ENCODE measurements around the gene GNB1L. TPM values are rescaled to one million over a fixed set of nuclear protein-coding genes. Genes with fewer than 3 reads are reported as not detected.
A peak's percentile ranks its signal among the peaks of the same experiment; 100 is the strongest.

Gene GNB1L
- total RNA-seq, 2 experiments from 2014 or later, result 7.4 to 8.7 TPM

- H3K9me3 Mint-ChIP-seq, result no peaks in the 10 kb centered on the region
- H3K27ac Mint-ChIP-seq, result no peak overlapping the region
- no peak overlapping the region for H3K4me3 Mint-ChIP-seq
- H3K36me3 Mint-ChIP-seq (ENCODE audit: low read depth), result no peaks in the 10 kb centered on the region
- peaks cover 40% of the 10 kb centered on the region for H3K27me3 Mint-ChIP-seq
- POLR2A ChIA-PET, result no interaction called here
- peaks cover 7% of the 10 kb centered on the region for H3K4me1 Mint-ChIP-seq
- CTCF ChIA-PET, result no interaction called here
- no peak for DNase-seq
Measured at GRCh38 chr22:19770349-19771220, 84.1 kb downstream of the GNB1L start.

- Mint-ChIP-seq H3K27me3 (peaks cover 52% of the 10 kb centered on the region), H3K27ac (no peak overlapping the region), H3K4me1 (peaks cover 12% of the 10 kb centered on the region), H3K4me3 (no peak overlapping the region), H3K36me3 (ENCODE audit: low read depth) (no peaks in the 10 kb centered on the region), H3K9me3 (no peaks in the 10 kb centered on the region)
- DNase-seq, result no peak
- ChIA-PET POLR2A (no interaction called here), CTCF (interaction anchor here (1.0 kb wide), 1 partner anchor 38 kb away, joined by 3 read pairs; no protein-coding TSS in a partner anchor)
Measured at GRCh38 chr22:19769393-19769715, 85.3 kb downstream of the GNB1L start.

GRCh38 chr22:19767427-19768341, 87.0 kb downstream of the GNB1L start:
- Mint-ChIP-seq H3K27ac (no peak overlapping the region), H3K9me3 (no peaks in the 10 kb centered on the region), H3K4me3 (peak overlapping the region; percentile 35), H3K27me3 (peaks cover 55% of the 10 kb centered on the region), H3K4me1 (peaks cover 12% of the 10 kb centered on the region), H3K36me3 (ENCODE audit: low read depth) (no peaks in the 10 kb centered on the region)
- DNase-seq, result no peak
- ChIA-PET CTCF (interaction anchor here (0.8 kb wide), 1 partner anchor 37 kb away, joined by 3 read pairs; no protein-coding TSS in a partner anchor), POLR2A (no interaction called here)

GRCh38 chr22:19766511-19767426, 87.9 kb downstream of the GNB1L start:
- peak; percentile 67 for DNase-seq
- ChIA-PET CTCF (no interaction called here), POLR2A (no interaction called here)
- peaks cover 12% of the 10 kb centered on the region for H3K4me1 Mint-ChIP-seq
- H3K9me3 Mint-ChIP-seq, result no peaks in the 10 kb centered on the region
- no peaks in the 10 kb centered on the region for H3K36me3 Mint-ChIP-seq (ENCODE audit: low read depth)
- no peak overlapping the region for H3K27ac Mint-ChIP-seq
- H3K27me3 Mint-ChIP-seq, result peaks cover 55% of the 10 kb centered on the region
- peak overlapping the region; percentile 35 for H3K4me3 Mint-ChIP-seq

DNA sequence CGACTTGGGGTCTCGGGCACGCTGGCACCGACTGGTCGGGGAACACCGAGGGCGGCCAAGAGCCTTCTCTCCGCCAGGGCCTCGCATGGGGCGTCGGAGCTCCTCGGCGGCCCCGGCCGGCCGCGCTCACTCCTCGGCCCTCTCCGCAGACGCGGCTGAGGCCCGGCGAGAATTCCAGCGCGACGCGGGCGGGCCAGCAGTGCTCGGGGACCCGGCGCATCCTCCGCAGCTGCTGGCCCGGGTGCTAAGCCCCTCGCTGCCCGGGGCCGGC, 88.5 kb downstream of the GNB1L start:
- no peak for DNase-seq
- peaks cover 58% of the 10 kb centered on the region for H3K27me3 Mint-ChIP-seq
- no peak overlapping the region for H3K27ac Mint-ChIP-seq
- H3K4me1 Mint-ChIP-seq, result peaks cover 14% of the 10 kb centered on the region
- POLR2A ChIA-PET, result no interaction called here
- CTCF ChIA-PET, result interaction anchor here (0.6 kb wide), 1 partner anchor 329 kb away, joined by 4 read pairs; no protein-coding TSS in a partner anchor
- no peaks in the 10 kb centered on the region for H3K36me3 Mint-ChIP-seq (ENCODE audit: low read depth)
- H3K9me3 Mint-ChIP-seq, result no peaks in the 10 kb centered on the region
- no peak overlapping the region for H3K4me3 Mint-ChIP-seq

- POLR2A ChIA-PET, result no interaction called here
- DNase-seq, result no peak
- Mint-ChIP-seq H3K36me3 (ENCODE audit: low read depth) (no peaks in the 10 kb centered on the region), H3K27me3 (peaks cover 58% of the 10 kb centered on the region), H3K27ac (no peak overlapping the region), H3K9me3 (no peaks in the 10 kb centered on the region), H3K4me1 (peaks cover 14% of the 10 kb centered on the region), H3K4me3 (peak overlapping the region; percentile 51)
- CTCF ChIA-PET, result interaction anchor here (0.6 to 0.9 kb wide), 2 partner anchors 266 to 328 kb away, joined by 3 to 4 read pairs; no protein-coding TSS in a partner anchor
Measured at GRCh38 chr22:19765477-19766239, 89.0 kb downstream of the GNB1L start.

DNA sequence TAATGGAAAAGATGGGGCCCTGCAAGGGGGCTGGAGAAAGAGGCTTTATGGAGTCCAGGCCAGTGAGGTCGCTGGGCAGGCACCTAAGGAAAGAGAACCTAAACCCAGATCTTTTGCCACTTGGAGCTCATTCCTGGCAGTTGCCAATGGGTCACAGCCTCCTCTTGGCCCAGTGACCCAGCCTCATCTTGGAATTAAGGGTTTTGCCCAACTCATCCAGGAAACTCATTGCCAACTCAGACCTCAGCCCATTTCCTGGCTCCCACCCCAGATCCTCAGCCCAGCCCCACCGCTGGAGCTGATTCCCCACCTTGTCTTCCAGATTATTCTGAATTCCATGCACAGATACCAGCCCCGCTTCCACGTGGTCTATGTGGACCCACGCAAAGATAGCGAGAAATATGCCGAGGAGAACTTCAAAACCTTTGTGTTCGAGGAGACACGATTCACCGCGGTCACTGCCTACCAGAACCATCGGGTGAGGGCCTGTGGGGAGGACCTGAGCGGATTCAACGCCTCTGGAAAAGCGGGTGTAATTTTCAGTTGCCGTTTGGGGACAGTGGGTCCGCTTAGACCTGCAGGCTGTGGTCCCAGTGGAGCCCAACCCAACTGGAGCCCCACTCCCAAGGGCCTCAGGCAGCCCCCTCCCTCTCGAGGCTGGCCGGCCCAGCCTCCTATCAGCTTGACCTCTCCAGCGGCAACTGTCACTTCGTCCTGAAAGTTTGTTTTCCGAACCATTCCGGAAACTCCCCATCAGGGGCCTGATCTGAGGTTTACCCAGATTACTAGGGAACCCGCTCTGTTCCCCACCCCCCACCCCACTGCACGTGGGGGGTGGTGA, 89.8 kb downstream of the GNB1L start:
- Mint-ChIP-seq H3K27ac (no peak overlapping the region), H3K27me3 (peaks cover 60% of the 10 kb centered on the region)
- no peak for DNase-seq

DNA sequence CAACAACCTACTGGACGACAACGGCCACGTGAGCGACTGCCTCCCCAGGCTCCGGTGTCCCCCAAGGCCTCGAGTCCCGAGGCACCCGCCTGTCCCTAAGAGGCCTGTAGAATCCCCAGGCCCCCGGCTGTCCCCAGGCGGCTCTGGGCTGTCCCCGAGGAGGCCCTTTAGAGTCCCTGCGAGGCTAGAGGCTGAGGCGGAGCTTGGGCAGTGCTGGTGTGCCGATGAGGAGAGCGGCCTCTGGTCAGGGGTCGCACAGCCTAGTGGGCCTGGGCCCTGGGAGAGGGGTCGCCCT, 90.4 kb downstream of the GNB1L start:
- H3K27me3 Mint-ChIP-seq, result peaks cover 59% of the 10 kb centered on the region

More for the DNA sequence above, 89.8 kb downstream of the GNB1L start:
- no peak overlapping the region for H3K4me3 Mint-ChIP-seq
- peaks cover 4% of the 10 kb centered on the region for H3K36me3 Mint-ChIP-seq (ENCODE audit: low read depth)
- CTCF ChIA-PET, result interaction anchor here (0.9 kb wide), 1 partner anchor 267 kb away, joined by 3 read pairs; no protein-coding TSS in a partner anchor
- no peaks in the 10 kb centered on the region for H3K9me3 Mint-ChIP-seq
- peaks cover 18% of the 10 kb centered on the region for H3K4me1 Mint-ChIP-seq
- POLR2A ChIA-PET, result no interaction called here

DNA sequence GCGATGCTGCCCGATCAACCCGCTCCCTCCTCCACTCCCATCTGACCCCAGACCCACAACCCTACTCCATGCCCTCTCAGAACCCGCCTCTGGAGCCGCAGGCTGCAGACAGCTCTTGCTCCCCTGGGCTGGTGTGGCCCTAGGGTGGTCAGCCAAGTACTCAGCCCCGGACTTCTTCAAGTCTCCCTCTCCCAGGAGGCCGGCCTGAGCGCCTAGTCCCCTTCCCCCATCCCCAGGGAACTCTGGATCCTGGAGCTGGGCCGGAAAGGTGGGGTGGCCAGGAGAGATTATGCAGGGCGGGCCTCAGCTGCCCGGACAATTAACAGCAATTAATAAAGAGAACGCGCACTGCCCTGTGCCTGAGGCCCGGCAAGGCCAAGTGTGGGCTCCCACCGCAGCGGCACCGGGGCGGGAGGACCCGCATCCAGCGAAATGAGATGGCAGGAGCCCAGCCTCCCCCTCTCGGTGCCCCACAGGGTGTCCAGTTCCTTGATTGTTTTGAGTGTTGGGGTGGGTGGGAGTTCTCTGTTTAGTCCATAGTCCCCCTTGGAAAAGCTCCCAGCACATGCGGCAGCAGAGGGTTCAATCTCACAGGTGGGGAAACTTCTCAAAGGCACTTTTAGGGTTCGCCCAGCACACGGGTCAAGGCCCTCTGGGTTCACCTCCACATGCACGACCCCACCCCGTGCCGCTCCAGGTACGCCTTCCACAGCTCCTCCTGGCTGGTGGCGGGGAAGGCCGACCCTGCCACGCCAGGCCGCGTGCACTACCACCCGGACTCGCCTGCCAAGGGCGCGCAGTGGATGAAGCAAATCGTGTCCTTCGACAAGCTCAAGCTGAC, 91.0 kb downstream of the GNB1L start:
- Mint-ChIP-seq H3K27me3 (peaks cover 59% of the 10 kb centered on the region), H3K9me3 (no peaks in the 10 kb centered on the region), H3K4me1 (peaks cover 23% of the 10 kb centered on the region), H3K36me3 (ENCODE audit: low read depth) (peaks cover 7% of the 10 kb centered on the region), H3K4me3 (no peak overlapping the region), H3K27ac (no peak overlapping the region)
- ChIA-PET POLR2A (no interaction called here), CTCF (interaction anchor here (2.4 kb wide), 1 partner anchor 33 kb away, joined by 6 read pairs; no protein-coding TSS in a partner anchor)
- no peak for DNase-seq

More for the DNA sequence above, 90.4 kb downstream of the GNB1L start:
- Mint-ChIP-seq H3K36me3 (ENCODE audit: low read depth) (peaks cover 7% of the 10 kb centered on the region), H3K4me1 (peaks cover 23% of the 10 kb centered on the region), H3K9me3 (no peaks in the 10 kb centered on the region), H3K4me3 (no peak overlapping the region), H3K27ac (no peak overlapping the region)
- ChIA-PET POLR2A (no interaction called here), CTCF (interaction anchor here (2.4 kb wide), 1 partner anchor 34 kb away, joined by 6 read pairs; no protein-coding TSS in a partner anchor)
- no peak for DNase-seq

GRCh38 chr22:19762568-19763457, 91.9 kb downstream of the GNB1L start:
- DNase-seq, result no peak
- H3K4me3 Mint-ChIP-seq, result no peak overlapping the region
- peaks cover 58% of the 10 kb centered on the region for H3K27me3 Mint-ChIP-seq
- CTCF ChIA-PET, result interaction anchor here (2.4 kb wide), 1 partner anchor 32 kb away, joined by 6 read pairs; no protein-coding TSS in a partner anchor
- peaks cover 23% of the 10 kb centered on the region for H3K4me1 Mint-ChIP-seq
- H3K9me3 Mint-ChIP-seq, result no peaks in the 10 kb centered on the region
- H3K27ac Mint-ChIP-seq, result no peak overlapping the region
- peaks cover 7% of the 10 kb centered on the region for H3K36me3 Mint-ChIP-seq (ENCODE audit: low read depth)
- POLR2A ChIA-PET, result no interaction called here
